Neuronal stem cell (in vitro differentiated cells): Measurements from ENCODE around the gene CAMTA2.

Experiments used
- DNase-seq: peaks from one replicate; pipeline ENCODE4 v3.0.0-alpha.2; 2013; ENCODE audit warnings: low spot score
- H2AFZ ChIP-seq: one replicate; pipeline ENCODE4 v1.6.1; 2013; ENCODE audit warnings: mild to moderate bottlenecking, low read length, inconsistent platforms
- H2AK5ac ChIP-seq: 2 replicates; pipeline ENCODE4 v1.6.1; 2013; ENCODE audit warnings: low read depth, mild to moderate bottlenecking, inconsistent platforms, low read length, moderate library complexity, mixed read lengths
- H2BK120ac ChIP-seq: 2 replicates; pipeline ENCODE4 v1.6.1; 2013; ENCODE audit warnings: low read depth, mild to moderate bottlenecking, inconsistent platforms, low read length, moderate library complexity, mixed read lengths
- H2BK12ac ChIP-seq: one replicate; pipeline ENCODE4 v1.6.1; 2013; ENCODE audit warnings: low read length, inconsistent platforms
- H2BK15ac ChIP-seq: 2 replicates; pipeline ENCODE4 v1.6.1; 2013; ENCODE audit warnings: mild to moderate bottlenecking, low read length, inconsistent platforms, mixed read lengths
- H2BK5ac ChIP-seq: one replicate; pipeline ENCODE4 v1.6.1; 2013; ENCODE audit warnings: inconsistent platforms, mild to moderate bottlenecking, low read length, moderate library complexity
- H3K14ac ChIP-seq: one replicate; pipeline ENCODE4 v1.6.1; 2013; ENCODE audit warnings: low read length, inconsistent platforms
- H3K18ac ChIP-seq: 2 replicates; pipeline ENCODE4 v1.6.1; 2013; ENCODE audit warnings: low read length, inconsistent platforms
- H3K23ac ChIP-seq: 2 replicates; pipeline ENCODE4 v1.6.1; 2013; ENCODE audit warnings: low read depth, mild to moderate bottlenecking, mixed read lengths, low read length, inconsistent platforms; ENCODE audit not compliant: poor library complexity
- H3K27ac ChIP-seq: replicated peaks from 3 replicates; pipeline ENCODE4 v1.5.1; 2013; ENCODE audit warnings: low read length, inconsistent platforms
- H3K27me3 ChIP-seq, 3 experiments: 2 replicates each; pipeline ENCODE4 v1.6.1; 2013; ENCODE audit warnings: low read length in 3 of 3, mild to moderate bottlenecking in 2 of 3, inconsistent platforms in 1 of 3, low read depth in 1 of 3, mixed read lengths in 1 of 3, moderate library complexity in 1 of 3; ENCODE audit not compliant: control insufficient read depth in 3 of 3, insufficient read depth in 3 of 3
- H3K36me3 ChIP-seq, 2 donors: replicated peaks in 1 of 2; 2 replicates each; pipeline ENCODE4 v1.6.1; 2013; ENCODE audit warnings: low read length in 2 of 2; ENCODE audit not compliant: control insufficient read depth in 2 of 2, insufficient read depth in 2 of 2
- H3K4ac ChIP-seq: 2 replicates; pipeline ENCODE4 v1.6.1; 2013; ENCODE audit warnings: inconsistent platforms, mild to moderate bottlenecking, low read length, moderate library complexity
- H3K4me1 ChIP-seq, 2 donors: 1 replicate in 1 of 2; 2 replicates in 1 of 2; pipeline ENCODE4 v1.6.1; 2013; ENCODE audit warnings: low read length in 2 of 2, low read depth in 1 of 2; ENCODE audit not compliant: control insufficient read depth in 2 of 2, insufficient read depth in 1 of 2
- H3K4me2 ChIP-seq: one replicate; pipeline ENCODE4 v1.6.1; 2013; ENCODE audit warnings: mild to moderate bottlenecking, low read length, inconsistent platforms; ENCODE audit not compliant: insufficient read depth, poor library complexity, severe bottlenecking
- H3K4me3 ChIP-seq, 2 donors: 2 replicates each; pipeline ENCODE4 v1.5.1; 2013; ENCODE audit warnings: low read length in 2 of 2, mild to moderate bottlenecking in 2 of 2, inconsistent platforms in 1 of 2, moderate library complexity in 1 of 2
- H3K79me1 ChIP-seq: one replicate; pipeline ENCODE4 v1.6.1; 2013; ENCODE audit warnings: low read depth, mild to moderate bottlenecking, inconsistent platforms, low read length, moderate library complexity
- H3K9ac ChIP-seq: one replicate; pipeline ENCODE4 v1.6.1; 2013; ENCODE audit warnings: mild to moderate bottlenecking, low read depth, low read length, inconsistent platforms; ENCODE audit not compliant: poor library complexity
- H3K9me3 ChIP-seq, 2 donors: replicated peaks in 1 of 2; 2 replicates each; pipeline versions ENCODE3 to v1.6.1; 2013; ENCODE audit warnings: low read length in 2 of 2, mild to moderate bottlenecking in 2 of 2, inconsistent platforms in 1 of 2, low read depth in 1 of 2, mixed read lengths in 1 of 2, moderate library complexity in 1 of 2; ENCODE audit not compliant: control insufficient read depth in 2 of 2, insufficient read depth in 1 of 2
- H4K8ac ChIP-seq: one replicate; pipeline ENCODE4 v1.6.1; 2013; ENCODE audit warnings: low read depth, mild to moderate bottlenecking, inconsistent platforms, low read length, moderate library complexity
- H4K91ac ChIP-seq: one replicate; pipeline ENCODE4 v1.6.1; 2013; ENCODE audit warnings: low read length, low read depth, mild to moderate bottlenecking, inconsistent platforms; ENCODE audit not compliant: poor library complexity
- WGBS, 2 donors: extraction: QIAGEN DNeasy Blood & Tissue Kit; methylation state at CpG; one replicate each; pipeline ENCODE4 v1.1.7; 2013; ENCODE audit warnings: missing lambda C conversion rate in 2 of 2, mixed read lengths in 1 of 2; ENCODE audit not compliant: insufficient read length in 2 of 2, insufficient replicate concordance in 1 of 2; ENCODE audit errors: extremely low coverage in 2 of 2; 5-methylcytosine and 5-hydroxymethylcytosine counted together

The CAMTA2 gene

GRCh38 chr17:4969047-4969550 lies 18.4 kb downstream of the CAMTA2 start:
- Histone ChIP-seq H3K9me3 (peaks cover 3 to 9% of the 10 kb centered on the region in 2 donors), H3K23ac (no peak overlapping the region), H2BK15ac (peak overlapping the region; percentile 96), H2BK120ac (no peak overlapping the region), H3K4me1 (peaks cover 6 to 15% of the 10 kb centered on the region in 2 donors), H2AK5ac (peak overlapping the region; percentile 59), H3K4me2 (peak overlapping the region; percentile 80), H3K14ac (peak overlapping the region; percentile 11), H3K4ac (no peak overlapping the region), H2AFZ (peak overlapping the region; percentile 84), H3K27me3 (no peaks in the 10 kb centered on the region), H2BK12ac (no peak overlapping the region), H2BK5ac (peak overlapping the region; percentile 97), H3K27ac (peak overlapping the region; percentile 82), H3K36me3 (peaks cover 9 to 28% of the 10 kb centered on the region in 2 donors), H3K9ac (peak overlapping the region; percentile 94), H4K8ac (peak overlapping the region; percentile 52), H3K79me1 (peaks cover 2% of the 10 kb centered on the region), H4K91ac (no peak overlapping the region), H3K4me3 (peak overlapping the region; percentile 67 to 85), H3K18ac (peak overlapping the region; percentile 99)
- WGBS, 2 donors: no CpG with 5 or more reads among the region's 15 CpGs
- DNase-seq: no peak

- peak overlapping the region; percentile 96 for H2BK15ac ChIP-seq
- no peak overlapping the region for H2BK120ac ChIP-seq
- no peak overlapping the region for H4K91ac ChIP-seq
- peak overlapping the region; percentile 94 for H3K14ac ChIP-seq
- peak overlapping the region; percentile 94 for H3K9ac ChIP-seq
- peak overlapping the region; percentile 82 for H3K27ac ChIP-seq
- H3K79me1 ChIP-seq: peaks cover 2% of the 10 kb centered on the region
- peak overlapping the region; percentile 52 for H4K8ac ChIP-seq
- H3K4ac ChIP-seq: peak overlapping the region; percentile 90
- peak overlapping the region; percentile 81 for H3K23ac ChIP-seq
- peaks cover 6 to 15% of the 10 kb centered on the region in 2 donors for H3K4me1 ChIP-seq
- H3K4me2 ChIP-seq: peak overlapping the region; percentile 80
- H2BK12ac ChIP-seq: no peak overlapping the region
- H2AK5ac ChIP-seq: peak overlapping the region; percentile 59
- no peaks in the 10 kb centered on the region for H3K27me3 ChIP-seq
- peak overlapping the region; percentile 84 for H2AFZ ChIP-seq
- peaks cover 8 to 28% of the 10 kb centered on the region in 2 donors for H3K36me3 ChIP-seq
- H2BK5ac ChIP-seq: peak overlapping the region; percentile 97
- DNase-seq: no peak
- peak overlapping the region; percentile 99 for H3K18ac ChIP-seq
- peak overlapping the region; percentile 67 to 85 for H3K4me3 ChIP-seq
- H3K9me3 ChIP-seq: peaks cover 3 to 9% of the 10 kb centered on the region in 2 donors
- WGBS, 2 donors: no CpG with 5 or more reads among the region's 23 CpGs
These were observed 18.9 kb downstream of the CAMTA2 start for GRCh38 chr17:4968486-4969046.

- Histone ChIP-seq H4K8ac (peak within 1 kb of the TSS; percentile 99), H2AFZ (peak within 1 kb of the TSS; percentile 84), H3K79me1 (peaks cover 2% of the 10 kb centered on the region), H3K4me2 (peak within 1 kb of the TSS; percentile 95), H2BK5ac (peak within 1 kb of the TSS; percentile 97), H3K36me3 (peaks cover 8 to 32% of the 10 kb centered on the region in 2 donors), H3K4me1 (peaks cover 6 to 15% of the 10 kb centered on the region in 2 donors), H3K27me3 (no peaks in the 10 kb centered on the region), H4K91ac (peak within 1 kb of the TSS; percentile 69), H3K23ac (peak within 1 kb of the TSS; percentile 81), H3K4me3 (peak within 1 kb of the TSS; percentile 67 to 91), H2BK15ac (peak within 1 kb of the TSS; percentile 98), H3K9ac (peak within 1 kb of the TSS; percentile 94), H3K4ac (peak within 1 kb of the TSS; percentile 90), H2AK5ac (peak within 1 kb of the TSS; percentile 99), H3K14ac (peak within 1 kb of the TSS; percentile 94), H3K18ac (peak within 1 kb of the TSS; percentile 99), H2BK12ac (no peak within 1 kb of the TSS), H3K27ac (peak within 1 kb of the TSS; percentile 98), H2BK120ac (peak within 1 kb of the TSS; percentile 67), H3K9me3 (peaks cover 3 to 9% of the 10 kb centered on the region in 2 donors)
- WGBS, 2 donors: no CpG with 5 or more reads among the region's 66 CpGs
- peak; percentile 99 for DNase-seq
These were observed 19.7 kb downstream of the CAMTA2 start, which contains the start of gene SPAG7 for GRCh38 chr17:4967539-4968485. Gene SPAG7, minus strand, starts transcription at chr17:4967817. Its CDS starts 13 bp downstream, at chr17:4967804.
